SU-DHL-6 (cell line): Measurements from ENCODE around the gene SLC39A3.

Experiments used
- H2AFZ ChIP-seq: fragments of 200-600 bp; sonication (generic); 2 replicates; pipeline ENCODE4 v1.6.1; 2014; ENCODE audit warnings: low read depth, mild to moderate bottlenecking, moderate library complexity, mixed read lengths, antibody characterized with exemption, low read length; ENCODE audit not compliant: severe bottlenecking
- H3F3A ChIP-seq: fragments of 200-600 bp; shearing (Covaris generic); 2 replicates; pipeline ENCODE4 v1.6.0; 2016; ENCODE audit warnings: antibody characterized with exemption, mild to moderate bottlenecking; ENCODE audit not compliant: insufficient read depth
- H3K27ac ChIP-seq: fragments of 200-600 bp; sonication (generic); 2 replicates; pipeline ENCODE4 v1.5.1; 2016; ENCODE audit warnings: low read depth, mild to moderate bottlenecking, low read length, moderate library complexity, mixed read lengths
- H3K27me3 ChIP-seq: fragments of 200-600 bp; sonication (generic), shearing (Covaris generic); 2 replicates; pipeline ENCODE4 v1.6.0; 2014; ENCODE audit warnings: mild to moderate bottlenecking, low read length
- H3K36me3 ChIP-seq: fragments of 200-600 bp; sonication (generic); 2 replicates; pipeline ENCODE4 v1.6.1; 2014; ENCODE audit warnings: mild to moderate bottlenecking, low read length, mixed read lengths
- H3K4me2 ChIP-seq: fragments of 300-600, 200-600 bp; shearing (Covaris generic), sonication (generic); 2 replicates; pipeline ENCODE4 v1.6.0; 2014; ENCODE audit warnings: low read length, low read depth, mild to moderate bottlenecking; ENCODE audit not compliant: poor library complexity, severe bottlenecking
- H3K4me3 ChIP-seq: fragments of 200-600 bp; sonication (generic); 2 replicates; pipeline ENCODE4 v1.5.1; 2014; ENCODE audit warnings: antibody characterized with exemption, low read length, mild to moderate bottlenecking, mixed read lengths; ENCODE audit not compliant: insufficient read depth, poor library complexity, severe bottlenecking
- H3K79me2 ChIP-seq: fragments of 200-600 bp; sonication (generic); 2 replicates; pipeline ENCODE4 v1.6.1; 2014; ENCODE audit warnings: mild to moderate bottlenecking, low read length, moderate library complexity; ENCODE audit not compliant: insufficient read depth
- H3K9ac ChIP-seq: fragments of 200-600 bp; sonication (generic); 2 replicates; pipeline ENCODE4 v1.7.0; 2014; ENCODE audit warnings: mild to moderate bottlenecking, low read length
- H3K9me2 ChIP-seq: fragments of 200-600 bp; sonication (generic); replicated peaks from 2 replicates; pipeline ENCODE4 v1.6.1; 2014; ENCODE audit warnings: low read length; ENCODE audit not compliant: insufficient read depth
- H3K9me3 ChIP-seq: fragments of 200-600 bp; sonication (generic); 2 replicates; pipeline ENCODE4 v1.6.1; 2014; ENCODE audit warnings: low read length, mixed read lengths; ENCODE audit not compliant: insufficient read depth
- H4K20me1 ChIP-seq: fragments of 200-600 bp; sonication (generic); 2 replicates; pipeline ENCODE4 v1.6.1; 2014; ENCODE audit warnings: low read depth, mild to moderate bottlenecking, antibody characterized with exemption, low read length, moderate library complexity, mixed read lengths
- CTCF ChIP-seq: fragments of 200-600 bp; sonication (generic); IDR thresholded peaks from one replicate; pipeline ENCODE4 v1.5.1; 2017; ENCODE audit warnings: antibody characterized with exemption, mild to moderate bottlenecking, low read length, moderate library complexity; ENCODE audit not compliant: insufficient read depth, poor library complexity, severe bottlenecking
- EZH2phosphoT487 ChIP-seq: fragments of 200-600 bp; sonication (generic), shearing (Covaris generic); conservative IDR thresholded peaks from 2 replicates; pipeline ENCODE4 v1.6.1; 2018; ENCODE audit warnings: mild to moderate bottlenecking, antibody characterized with exemption, low read length, moderate library complexity, mixed read lengths

SLC39A3 gene

GRCh38 chr19:2717638-2718541 is 21.9 kb downstream of the SLC39A3 start:
- H3K36me3 ChIP-seq = no peaks in the 10 kb centered on the region
- TF ChIP-seq EZH2phosphoT487 (no peak), CTCF (no peak)
- H3F3A ChIP-seq = no peaks in the 10 kb centered on the region
- no peak overlapping the region for H3K4me3 ChIP-seq
- no peaks in the 10 kb centered on the region for H3K79me2 ChIP-seq
- no peak overlapping the region for H3K27ac ChIP-seq
- H2AFZ ChIP-seq = no peak overlapping the region
- no peak overlapping the region for H3K9ac ChIP-seq
- no peaks in the 10 kb centered on the region for H3K9me2 ChIP-seq
- H3K4me2 ChIP-seq = no peak overlapping the region
- H3K27me3 ChIP-seq = no peaks in the 10 kb centered on the region
- H4K20me1 ChIP-seq = no peaks in the 10 kb centered on the region
- peaks cover 5% of the 10 kb centered on the region; the same call in 1 of the 2 replicates for H3K9me3 ChIP-seq

- TF ChIP-seq CTCF = no peak
- no peak overlapping the region for H3K27ac ChIP-seq
- no peaks in the 10 kb centered on the region for H3F3A ChIP-seq
Measured at GRCh38 chr19:2716722-2717637, 22.8 kb downstream of the SLC39A3 start.

GRCh38 chr19:2716275-2716650 is 23.6 kb downstream of the SLC39A3 start:
- no peaks in the 10 kb centered on the region for H3K36me3 ChIP-seq
- H3K79me2 ChIP-seq = no peaks in the 10 kb centered on the region
- H3K9me3 ChIP-seq = peaks cover 5% of the 10 kb centered on the region; the same call in 1 of the 2 replicates
- no peaks in the 10 kb centered on the region for H3K9me2 ChIP-seq
- H3K27me3 ChIP-seq = no peaks in the 10 kb centered on the region
- no peak overlapping the region for H3K4me2 ChIP-seq
- TF ChIP-seq EZH2phosphoT487 = no peak
- TF ChIP-seq CTCF = no peak
- no peak overlapping the region for H3K4me3 ChIP-seq
- no peaks in the 10 kb centered on the region for H3F3A ChIP-seq
- no peak overlapping the region for H2AFZ ChIP-seq
- no peak overlapping the region for H3K9ac ChIP-seq
- no peaks in the 10 kb centered on the region for H4K20me1 ChIP-seq
- H3K27ac ChIP-seq = no peak overlapping the region

More at GRCh38 chr19:2716722-2717637, 22.8 kb downstream of the SLC39A3 start:
- Histone ChIP-seq H3K9me2 (no peaks in the 10 kb centered on the region), H3K9ac (no peak overlapping the region), H2AFZ (no peak overlapping the region), H4K20me1 (no peaks in the 10 kb centered on the region), H3K27me3 (no peaks in the 10 kb centered on the region), H3K36me3 (no peaks in the 10 kb centered on the region), H3K4me2 (no peak overlapping the region), H3K79me2 (no peaks in the 10 kb centered on the region), H3K9me3 (peaks cover 5% of the 10 kb centered on the region; the same call in 1 of the 2 replicates), H3K4me3 (no peak overlapping the region)
